Skeletal muscle cell (primary cell): ENCODE data around the gene SALL2.

ENCODE experiments used
- DNase-seq: peaks from one replicate; pipeline ENCODE4 v3.0.0-alpha.2; 2010; ENCODE audit warnings: low read depth
- H3K4me3 ChIP-seq: 2 replicates; pipeline ENCODE4 v1.5.1; 2011; ENCODE audit warnings: low read depth, mild to moderate bottlenecking, control low read depth, low read length, moderate library complexity

The SALL2 gene

GRCh38 chr14:21498540-21499526 is 27.3 kb downstream of the SALL2 start:
- no peak overlapping the region for H3K4me3 ChIP-seq
- DNase-seq, result no peak

DNA sequence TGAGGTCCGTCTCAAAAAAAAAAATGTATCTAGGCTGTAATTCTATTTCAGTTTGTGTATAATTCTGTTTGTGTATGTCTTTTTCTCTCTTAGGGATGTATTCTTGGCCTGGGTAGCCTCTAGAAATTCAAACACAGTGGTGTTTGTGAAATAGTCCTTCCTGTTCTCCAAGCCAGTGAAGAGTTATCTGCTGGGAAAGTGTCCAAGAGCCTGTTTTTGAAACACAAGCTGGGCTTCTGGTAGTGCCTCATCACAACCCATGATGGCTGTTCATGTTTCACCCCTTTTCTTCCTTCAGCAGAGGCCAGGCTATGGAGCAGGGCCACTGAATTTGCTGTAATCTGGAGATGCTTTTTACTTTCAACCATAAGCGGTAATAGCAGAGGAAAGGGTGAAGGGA is 29.7 kb downstream of the SALL2 start:
- no peak overlapping the region for H3K4me3 ChIP-seq
- no peak for DNase-seq

GRCh38 chr14:21494902-21495762 is 31.0 kb downstream of the SALL2 start:
- no peak for DNase-seq
- no peak overlapping the region for H3K4me3 ChIP-seq

DNA sequence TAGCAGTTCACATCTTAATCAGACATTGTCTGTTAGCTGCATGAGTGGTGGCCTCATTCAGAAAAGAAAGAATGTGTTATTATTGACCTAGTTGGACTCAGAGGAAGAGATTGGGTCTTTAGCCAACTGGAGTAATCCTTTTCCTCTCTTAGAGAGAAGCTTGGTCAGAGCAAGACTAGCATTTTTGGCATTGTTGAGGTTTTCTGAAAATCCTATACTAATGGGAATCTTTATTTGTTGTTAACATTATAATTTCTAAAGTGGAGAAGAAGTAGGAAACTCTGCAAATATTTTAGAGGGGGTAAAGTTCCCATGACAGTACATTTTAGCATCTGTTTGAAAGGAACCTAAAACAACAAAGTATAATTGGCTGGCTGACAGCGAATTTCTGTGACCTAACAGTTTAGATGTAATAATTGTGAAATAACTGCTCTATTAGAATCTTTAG is 39.5 kb downstream of the SALL2 start:
- DNase-seq, result no peak

DNA sequence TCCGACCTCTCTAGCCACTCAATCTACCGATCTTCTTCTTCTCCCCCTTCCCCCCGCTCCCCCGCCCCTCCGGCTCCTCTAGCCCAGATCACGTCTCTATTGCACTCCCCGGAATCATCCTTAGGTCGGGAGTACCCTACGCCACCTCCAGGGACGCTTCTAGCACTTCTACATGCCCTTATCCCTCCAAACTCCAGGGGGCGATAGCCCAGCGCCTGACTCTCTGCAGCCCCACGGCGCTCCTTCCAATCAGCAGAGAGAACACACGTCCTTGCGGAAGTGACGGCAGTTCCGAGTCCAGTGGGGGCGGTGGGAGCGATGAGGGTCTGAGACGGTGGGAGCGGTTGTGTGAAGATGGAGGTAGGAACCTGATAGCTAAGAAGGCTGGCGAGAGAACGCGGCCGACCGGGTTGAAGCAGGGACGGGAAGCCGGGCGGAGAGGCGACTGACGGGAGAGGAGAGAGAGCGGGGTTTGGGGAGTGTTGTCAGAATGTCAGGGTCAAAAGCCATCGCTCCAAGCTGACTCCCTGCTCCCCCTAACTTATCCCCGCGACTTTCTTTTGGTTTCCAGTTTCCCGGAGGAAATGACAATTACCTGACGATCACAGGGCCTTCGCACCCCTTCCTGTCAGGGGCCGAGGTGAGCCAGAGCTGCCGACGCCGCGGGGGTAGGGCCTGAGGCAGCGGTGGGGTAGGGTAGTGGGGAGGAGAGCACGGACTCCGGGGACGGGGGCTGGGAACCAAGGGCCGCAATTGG is 49.0 kb downstream of the SALL2 start, which contains the start of the genes RAB2B and TOX4:
Gene RAB2B, minus strand, starts transcription at position 35 of the 757 bp plus-strand sequence. CDS start 87 bp downstream, outside the sequence.
Gene TOX4, plus strand, starts transcription at position 271 of the 757 bp plus-strand sequence. Its CDS starts 84 bp downstream, at position 355.
- peak within 1 kb of the TSS; percentile 79 for H3K4me3 ChIP-seq
- DNase-seq, result peak; percentile 96

More for the DNA sequence above, 39.5 kb downstream of the SALL2 start:
- no peak overlapping the region for H3K4me3 ChIP-seq

GRCh38 chr14:21476523-21476924 is 49.6 kb downstream of the SALL2 start:
- DNase-seq, result no peak

GRCh38 chr14:21475767-21476522 is 50.2 kb downstream of the SALL2 start:
- H3K4me3 ChIP-seq, result peak overlapping the region; percentile 79
- no peak for DNase-seq

More at GRCh38 chr14:21476523-21476924, 49.6 kb downstream of the SALL2 start:
- peak overlapping the region; percentile 79 for H3K4me3 ChIP-seq
